Effector memory CD4-positive, alpha-beta T cell (primary cell): ENCODE data around the gene XXYLT1.

ENCODE experiments used
- DNase-seq, 3 donors: peaks; one replicate each; pipeline ENCODE4 v3.0.0-alpha.2; 2020
- H3K27ac ChIP-seq: 2 replicates; pipeline ENCODE4 v1.7.0; 2013; ENCODE audit warnings: mild to moderate bottlenecking, low read length, moderate library complexity; ENCODE audit not compliant: insufficient read depth, poor library complexity, severe bottlenecking
- H3K27me3 ChIP-seq: replicated peaks from 2 replicates; pipeline ENCODE4 v1.7.0; 2013; ENCODE audit warnings: mild to moderate bottlenecking, low read length; ENCODE audit not compliant: insufficient read depth, control insufficient read depth, poor library complexity, severe bottlenecking
- H3K36me3 ChIP-seq: 2 replicates; pipeline ENCODE4 v1.7.0; 2013; ENCODE audit warnings: mild to moderate bottlenecking, low read length, moderate library complexity; ENCODE audit not compliant: control insufficient read depth, insufficient read depth
- H3K4me1 ChIP-seq: 2 replicates; pipeline ENCODE4 v1.7.0; 2013; ENCODE audit warnings: low read length, mild to moderate bottlenecking; ENCODE audit not compliant: control insufficient read depth, insufficient read depth, poor library complexity, severe bottlenecking
- H3K4me3 ChIP-seq: 2 replicates; pipeline ENCODE4 v1.7.0; 2013; ENCODE audit warnings: low read length, low read depth, mild to moderate bottlenecking; ENCODE audit not compliant: insufficient read depth, poor library complexity, severe bottlenecking
- H3K9me3 ChIP-seq: 2 replicates; pipeline ENCODE4 v1.7.0; 2013; ENCODE audit warnings: mild to moderate bottlenecking, low read length, moderate library complexity; ENCODE audit not compliant: control insufficient read depth

Gene XXYLT1

DNA sequence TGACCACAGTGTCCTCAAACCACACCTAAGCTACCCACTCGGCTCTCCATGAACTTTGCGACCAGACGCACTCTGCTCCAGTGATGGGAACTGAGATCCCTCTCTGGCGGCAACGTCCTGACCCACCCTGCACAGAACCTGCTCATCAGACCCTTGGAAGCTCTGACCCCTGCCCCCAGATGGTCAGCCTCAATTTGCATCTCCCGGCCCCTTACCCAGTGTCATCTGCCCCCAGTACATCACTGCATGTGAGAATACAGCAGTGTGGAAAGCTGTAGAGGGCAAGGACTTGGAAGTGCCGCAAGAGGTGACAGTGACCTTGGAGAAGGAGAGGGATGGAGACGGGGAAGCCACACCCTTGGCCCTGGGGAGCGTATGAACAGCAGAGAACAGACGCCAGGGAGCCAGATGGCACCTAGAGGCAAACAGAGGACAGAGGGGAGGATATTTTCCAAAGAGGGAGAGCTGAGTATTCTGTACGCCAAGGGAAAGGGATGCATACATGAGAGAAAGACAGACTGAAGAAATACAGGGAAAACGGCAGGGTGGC, 192.0 kb downstream of the XXYLT1 start:
- Histone ChIP-seq H3K36me3 (no peaks in the 10 kb centered on the region), H3K4me1 (no peaks in the 10 kb centered on the region), H3K27me3 (no peaks in the 10 kb centered on the region), H3K27ac (no peak overlapping the region), H3K4me3 (no peak overlapping the region), H3K9me3 (no peaks in the 10 kb centered on the region)
- no peak for DNase-seq

DNA sequence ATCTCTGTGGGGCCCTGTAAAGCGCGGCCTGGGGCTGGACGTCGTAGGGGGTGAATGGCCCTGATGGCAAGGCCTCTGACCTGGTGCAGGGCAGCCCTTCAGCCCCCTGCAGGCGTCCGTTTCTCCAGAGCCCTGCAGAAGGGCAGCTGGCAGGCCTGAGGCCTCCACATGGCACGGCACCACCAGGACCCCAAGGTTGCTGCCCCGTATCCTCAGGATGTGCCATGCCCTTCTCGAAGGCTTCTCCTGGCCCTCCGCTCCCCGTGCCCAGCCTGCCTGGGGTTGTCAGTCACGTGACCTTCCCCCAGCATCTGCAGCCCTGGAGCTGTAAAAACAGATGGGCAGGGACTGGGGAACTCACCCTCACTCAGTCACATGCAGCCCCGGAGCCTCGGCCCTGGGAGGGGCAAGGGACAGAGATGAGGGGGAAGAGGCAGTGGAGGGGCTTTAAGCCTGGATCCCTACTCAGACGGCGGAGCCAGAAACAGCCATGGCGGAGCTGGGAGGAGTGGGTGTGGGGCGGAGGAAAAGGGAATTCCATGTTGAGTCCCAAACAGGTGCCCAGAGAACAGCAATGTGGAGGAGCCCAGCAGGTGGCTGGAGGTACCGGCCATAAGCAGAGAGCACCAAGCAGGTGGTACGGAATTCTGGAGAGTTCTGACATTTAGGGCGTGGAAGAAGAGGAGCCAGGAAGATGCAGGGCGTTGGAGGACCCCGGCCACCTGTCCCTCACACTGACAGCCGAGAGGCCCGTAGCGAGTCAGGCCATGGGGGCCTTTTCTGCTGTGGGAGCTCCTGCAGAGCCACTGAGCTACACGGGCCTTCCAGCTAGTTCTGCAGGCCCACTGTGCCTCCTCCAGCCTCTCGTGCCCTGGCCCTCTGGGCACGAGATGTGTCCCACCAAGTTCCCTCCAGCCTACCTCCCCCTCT, 193.1 kb downstream of the XXYLT1 start:
- no peak for DNase-seq
- Histone ChIP-seq H3K27ac (no peak overlapping the region), H3K27me3 (no peaks in the 10 kb centered on the region), H3K36me3 (no peaks in the 10 kb centered on the region), H3K9me3 (no peaks in the 10 kb centered on the region), H3K4me3 (no peak overlapping the region), H3K4me1 (no peaks in the 10 kb centered on the region)

DNA sequence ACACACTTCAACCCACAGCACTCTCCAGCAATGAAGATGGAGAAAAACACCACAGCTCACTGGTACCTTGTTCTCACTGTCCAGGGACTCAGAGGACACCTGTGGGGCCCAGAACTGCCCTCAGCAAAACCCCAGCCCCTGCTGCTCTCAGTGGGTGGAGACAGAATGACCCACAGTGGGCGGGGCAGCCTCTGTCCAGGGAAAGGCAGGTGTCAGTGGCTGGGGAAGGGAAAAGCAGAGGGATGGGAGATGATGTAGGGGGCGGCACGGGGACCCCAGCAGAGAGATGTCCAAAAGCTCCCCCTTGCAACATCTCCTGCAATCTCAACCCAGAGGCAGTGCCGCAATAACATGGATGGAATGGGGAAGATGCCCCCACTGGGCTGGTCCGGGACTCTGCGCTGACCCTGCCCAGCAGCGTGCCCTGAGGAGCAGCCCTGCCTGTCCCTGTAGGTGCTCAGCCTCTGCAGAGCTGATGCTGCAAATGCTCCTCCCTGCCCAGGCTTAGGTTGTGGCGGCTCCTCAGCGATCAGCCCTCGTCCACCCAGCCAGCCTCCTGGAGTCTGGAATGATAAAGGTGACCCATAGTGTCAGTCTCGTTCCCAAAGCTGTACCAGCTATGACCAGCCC, 193.9 kb downstream of the XXYLT1 start:
- Histone ChIP-seq H3K4me1 (no peaks in the 10 kb centered on the region), H3K9me3 (no peaks in the 10 kb centered on the region), H3K27me3 (no peaks in the 10 kb centered on the region), H3K27ac (no peak overlapping the region), H3K4me3 (no peak overlapping the region), H3K36me3 (no peaks in the 10 kb centered on the region)
- DNase-seq, result no peak

DNA sequence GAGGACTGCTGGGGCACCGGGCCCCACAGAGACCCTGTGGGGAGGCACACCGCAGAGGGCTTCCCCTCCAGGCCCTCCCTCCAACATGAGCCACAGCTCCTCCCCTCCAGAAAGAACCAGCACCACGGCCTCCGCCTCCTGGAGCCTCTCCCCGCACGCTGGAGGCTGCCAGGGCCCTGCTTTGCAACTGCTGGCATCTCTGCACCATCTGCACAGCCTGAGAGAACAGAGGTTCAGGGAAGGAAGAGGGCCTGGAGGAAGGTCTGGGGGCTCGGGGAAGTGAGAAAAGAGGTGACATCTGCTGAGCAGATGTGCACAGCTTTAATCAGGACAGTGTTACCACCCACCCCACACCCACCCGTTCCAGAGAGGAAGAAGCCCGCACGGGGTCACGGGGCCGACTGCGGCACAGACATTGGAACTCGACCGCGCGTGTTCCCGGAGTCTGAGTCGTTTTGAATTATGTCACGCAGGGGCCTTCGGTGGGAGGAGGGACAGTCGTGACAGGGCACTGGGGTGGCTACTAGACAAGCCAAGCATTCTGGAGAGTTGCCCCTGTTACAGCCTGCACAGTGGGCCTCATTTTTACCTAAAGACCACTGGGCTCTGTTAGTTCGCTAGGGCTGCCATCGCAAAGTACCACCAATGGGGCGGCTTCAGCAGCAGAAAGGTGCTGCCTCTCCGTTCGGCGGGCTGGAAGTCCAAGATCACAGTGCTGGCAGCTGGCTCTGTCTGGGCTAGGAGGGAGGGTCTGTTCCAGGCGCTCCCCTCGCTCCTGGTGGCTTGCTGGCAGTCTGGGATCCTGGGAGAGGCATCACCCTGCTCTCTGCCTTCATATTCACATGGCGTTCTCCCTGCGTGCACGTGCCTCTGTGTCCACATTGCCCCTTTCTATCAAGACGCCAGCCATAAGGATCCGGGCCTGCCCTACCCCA, 194.8 kb downstream of the XXYLT1 start:
- H3K36me3 ChIP-seq, result no peaks in the 10 kb centered on the region
- H3K27ac ChIP-seq, result no peak overlapping the region
- H3K9me3 ChIP-seq, result no peaks in the 10 kb centered on the region
- no peak for DNase-seq
- no peaks in the 10 kb centered on the region for H3K4me1 ChIP-seq
- H3K4me3 ChIP-seq, result no peak overlapping the region
- no peaks in the 10 kb centered on the region for H3K27me3 ChIP-seq

DNA sequence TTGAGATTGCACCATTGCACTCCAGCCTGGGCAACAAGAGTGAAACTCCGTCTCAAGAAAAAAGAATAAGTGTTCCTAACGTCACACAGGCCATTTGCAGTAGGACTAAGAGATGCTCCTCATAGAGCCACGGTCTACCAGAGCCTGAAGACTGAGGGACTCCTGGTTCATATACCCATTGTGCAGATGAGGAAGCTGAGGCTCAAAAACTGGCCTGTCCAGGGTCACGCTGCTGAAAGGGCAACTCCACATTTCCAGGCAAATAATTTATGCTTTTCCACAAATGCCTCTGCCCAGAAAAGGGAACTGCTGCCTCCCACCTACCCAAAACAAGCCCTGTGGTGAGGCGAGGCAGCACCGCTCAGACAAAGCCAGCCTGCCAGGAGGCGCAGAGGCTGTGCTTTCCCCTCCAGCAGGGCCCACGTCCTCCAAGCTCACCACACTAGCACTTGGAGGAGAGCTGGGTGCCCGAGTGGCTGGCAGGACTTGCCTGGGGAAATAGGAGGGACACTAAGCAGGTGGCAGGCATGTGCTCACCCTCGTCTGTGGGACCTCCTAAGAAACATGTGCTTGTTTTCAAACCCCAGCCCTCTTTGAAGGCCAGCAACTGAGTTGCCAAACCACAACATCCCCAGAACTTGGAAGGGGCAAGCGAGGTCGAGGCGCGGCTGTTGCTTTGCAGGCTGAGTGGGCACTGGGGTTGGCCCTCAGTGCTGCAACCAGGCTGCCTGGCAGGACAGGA, 195.6 kb downstream of the XXYLT1 start:
- Histone ChIP-seq H3K27ac (no peak overlapping the region), H3K27me3 (no peaks in the 10 kb centered on the region), H3K9me3 (no peaks in the 10 kb centered on the region), H3K36me3 (no peaks in the 10 kb centered on the region), H3K4me3 (no peak overlapping the region), H3K4me1 (no peaks in the 10 kb centered on the region)
- DNase-seq, result no peak

DNA sequence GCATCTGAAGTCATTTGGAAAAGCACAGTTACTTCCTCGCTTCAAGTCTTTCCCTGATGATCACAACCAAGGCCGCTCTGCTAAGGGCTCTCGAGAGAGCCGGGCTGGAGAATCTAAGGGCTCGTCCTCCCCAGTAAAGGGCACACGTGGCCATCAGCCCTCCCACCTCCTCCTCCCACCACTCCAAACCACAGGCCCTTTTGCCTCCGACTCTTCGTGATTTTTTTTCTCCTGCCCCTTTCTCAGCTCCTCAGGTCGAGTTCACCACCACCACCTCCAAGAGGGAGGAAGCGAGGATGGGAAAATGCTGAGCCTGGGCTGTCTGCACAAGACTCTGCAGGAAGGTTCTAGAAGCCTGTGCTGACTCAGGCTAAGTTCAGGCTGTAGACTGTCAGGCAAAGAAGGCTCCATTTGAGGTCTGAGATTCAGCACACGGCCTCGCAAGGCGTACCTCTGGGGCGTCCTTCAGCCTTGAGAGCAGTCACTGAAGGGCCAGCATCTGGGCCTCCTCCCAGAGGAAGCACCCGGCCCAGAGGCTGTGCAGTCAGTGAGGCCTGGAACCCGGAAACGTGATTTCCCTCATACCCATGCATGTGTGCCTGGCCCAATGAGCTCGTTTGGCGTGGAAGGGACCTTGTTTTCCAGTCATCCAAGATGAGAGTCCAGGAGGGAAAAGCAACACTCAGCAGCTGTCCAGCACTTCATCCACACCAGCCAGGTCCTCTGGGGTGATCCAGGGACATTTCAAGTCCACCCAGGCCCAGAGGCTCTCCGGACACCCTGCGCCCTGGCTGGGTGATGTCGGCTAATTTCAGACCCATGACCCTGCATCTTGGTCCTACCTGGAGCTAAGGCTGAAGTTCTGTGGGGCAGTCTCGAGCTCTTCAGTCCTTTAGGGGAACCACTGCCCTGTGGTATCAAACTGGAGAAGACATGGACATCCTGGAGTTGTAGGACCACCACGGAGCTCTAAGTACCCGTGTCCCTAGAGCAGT, 196.8 kb downstream of the XXYLT1 start:
- Histone ChIP-seq H3K4me3 (no peak overlapping the region), H3K9me3 (no peaks in the 10 kb centered on the region)
- DNase-seq, result no peak

DNA sequence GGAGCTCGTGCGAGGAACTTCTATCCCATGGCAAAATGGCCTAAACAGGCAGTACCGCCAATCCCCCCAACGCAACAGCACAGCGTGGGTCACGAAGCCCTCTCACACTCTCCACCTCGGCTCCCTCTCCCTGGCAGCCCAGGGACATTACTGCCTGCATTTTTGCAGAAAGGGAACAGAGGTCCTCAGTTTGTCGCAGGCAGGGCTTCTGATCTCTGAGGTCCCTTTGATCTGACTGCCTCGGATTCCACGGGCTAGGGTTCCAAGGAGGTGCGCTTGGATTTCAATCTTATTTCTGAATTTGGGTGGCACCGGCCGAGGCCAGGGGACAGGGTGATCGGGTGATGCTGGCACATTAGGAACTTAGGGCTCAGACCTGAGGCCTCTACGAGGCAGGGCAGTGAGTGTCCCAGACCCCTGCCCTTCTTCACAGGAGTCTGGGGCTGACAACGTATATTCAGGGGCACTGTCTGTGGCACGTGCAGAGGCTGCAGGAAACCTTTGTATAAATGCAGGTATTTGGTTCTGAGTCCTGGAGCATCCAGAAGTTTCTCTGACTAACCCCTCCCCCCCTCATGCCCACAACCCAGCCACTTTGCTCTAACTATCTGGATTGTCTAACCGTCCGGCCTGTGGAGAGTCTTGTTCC, 197.9 kb downstream of the XXYLT1 start:
- no peak for DNase-seq
- no peak overlapping the region for H3K4me3 ChIP-seq
- no peaks in the 10 kb centered on the region for H3K9me3 ChIP-seq
- no peaks in the 10 kb centered on the region for H3K4me1 ChIP-seq
- H3K27ac ChIP-seq, result no peak overlapping the region
- H3K27me3 ChIP-seq, result no peaks in the 10 kb centered on the region
- H3K36me3 ChIP-seq, result peaks cover 3% of the 10 kb centered on the region

More for the DNA sequence above, 196.8 kb downstream of the XXYLT1 start:
- H3K27me3 ChIP-seq, result no peaks in the 10 kb centered on the region
- H3K27ac ChIP-seq, result no peak overlapping the region
- H3K36me3 ChIP-seq, result no peaks in the 10 kb centered on the region
- no peaks in the 10 kb centered on the region for H3K4me1 ChIP-seq
